ENCODE results near the gene PAQR4.

PAQR4 gene

GRCh38 chr16:2966043-2966807 lies 2.9 kb upstream of the PAQR4 start:
- no peak for DNase-seq

- DNase-seq, result no peak
Measured at GRCh38 chr16:2966808-2967191, 2.3 kb upstream of the PAQR4 start.

GRCh38 chr16:2967211-2967631 lies 1.9 kb upstream of the PAQR4 start:
- DNase-seq, result no peak

GRCh38 chr16:2967721-2968161 lies 1.4 kb upstream of the PAQR4 start:
- DNase-seq, result no peak

GRCh38 chr16:2968368-2968737 lies 795 bp upstream of the PAQR4 start:
- no peak for DNase-seq

GRCh38 chr16:2969545-2970521 lies 685 bp downstream of the PAQR4 start:
- peak; percentile 43 for DNase-seq

- DNase-seq, result no peak
Measured at GRCh38 chr16:2970563-2970962, 1.4 kb downstream of the PAQR4 start.

- DNase-seq, result no peak
Measured at GRCh38 chr16:2971134-2971984, 2.2 kb downstream of the PAQR4 start.

- no peak for DNase-seq
Measured at GRCh38 chr16:2971985-2972784, 3.0 kb downstream of the PAQR4 start.

GRCh38 chr16:2973093-2973492 lies 3.9 kb downstream of the PAQR4 start:
- no peak for DNase-seq

- no peak for DNase-seq
Measured at GRCh38 chr16:2973605-2974318, 4.6 kb downstream of the PAQR4 start.

GRCh38 chr16:2974319-2975056 lies 5.3 kb downstream of the PAQR4 start:
- no peak for DNase-seq

GRCh38 chr16:2975161-2975795 lies 6.1 kb downstream of the PAQR4 start:
- no peak for DNase-seq

GRCh38 chr16:2976201-2976600 lies 7.1 kb downstream of the PAQR4 start:
- DNase-seq, result no peak

GRCh38 chr16:2976673-2977072 lies 7.5 kb downstream of the PAQR4 start:
- DNase-seq, result no peak

GRCh38 chr16:2977440-2977839 lies 8.3 kb downstream of the PAQR4 start:
- DNase-seq, result no peak

GRCh38 chr16:2979669-2980226 lies 10.6 kb downstream of the PAQR4 start:
- DNase-seq, result no peak

- peak; percentile 92 for DNase-seq
Measured at GRCh38 chr16:2980227-2981176, 11.4 kb downstream of the PAQR4 start, which contains the start of gene PKMYT1. PKMYT1 (minus strand) TSS chr16:2980446; CDS start chr16:2979657, 789 bp downstream.

All from activated CD4-positive, alpha-beta T cell treated with anti-CD3 and anti-CD28 coated beads for 1 hour (primary cell).